Stimulated activated naive CD4-positive, alpha-beta T cell treated with Interleukin-2 at 50 U/mL for 16 hours (primary cell): ENCODE results near the gene GM2A.
"Not testable (repeated sequence)": the region's sequence is repeated elsewhere in the genome, so short reads cannot be mapped to it uniquely, and the experiment has no call there.

Experiments
- DNase-seq: peaks from one replicate; lab custom pipeline; 2025; lab: John Stamatoyannopoulos, UW

The GM2A gene

GRCh38 chr5:151286246-151286645 lies 33.3 kb downstream of the GM2A start:
- DNase-seq: no peak

GRCh38 chr5:151288180-151288579 lies 35.2 kb downstream of the GM2A start:
- DNase-seq: no peak

DNA sequence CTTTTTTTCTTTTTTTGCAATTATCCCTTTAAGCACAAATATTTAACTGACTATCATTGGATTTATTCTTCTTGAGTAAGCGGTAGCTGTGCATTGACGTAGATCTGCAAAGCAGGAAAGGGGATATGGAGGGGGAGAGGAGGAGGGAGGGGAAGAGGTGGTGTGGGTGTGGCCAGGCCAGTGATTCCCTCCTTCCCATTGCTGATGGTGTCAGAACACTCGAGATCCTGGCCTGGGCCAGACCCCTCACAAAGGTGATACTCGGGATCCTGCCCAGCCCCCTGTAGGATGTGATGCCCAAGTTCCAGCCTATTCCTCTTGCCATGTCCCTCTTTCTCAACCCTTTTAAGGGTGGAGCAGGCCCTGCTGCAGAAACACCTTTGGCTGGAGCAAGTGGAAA lies 40.6 kb downstream of the GM2A start:
- DNase-seq: no peak

GRCh38 chr5:151295138-151295537 lies 42.2 kb downstream of the GM2A start:
- DNase-seq: no peak

GRCh38 chr5:151295791-151296477 lies 42.9 kb downstream of the GM2A start:
- DNase-seq: no peak

DNA sequence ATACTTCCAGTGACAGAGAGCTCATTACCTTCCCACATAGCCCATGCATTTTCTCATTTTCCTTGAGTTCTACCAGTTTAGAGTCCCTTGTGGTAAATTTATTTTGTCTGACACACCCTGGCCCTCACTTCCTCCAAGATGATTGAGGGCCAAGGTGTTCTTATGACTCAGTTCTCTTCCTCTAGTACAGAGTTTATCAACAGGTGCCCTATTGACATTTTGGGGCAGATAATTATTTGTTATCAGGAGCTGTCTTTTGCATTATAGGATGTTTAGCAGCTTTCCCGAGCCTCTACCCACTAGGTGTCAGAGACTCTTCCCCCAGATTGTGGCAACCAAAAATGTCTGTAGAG lies 43.5 kb downstream of the GM2A start:
- DNase-seq: no peak

- DNase-seq: no peak
Measured at GRCh38 chr5:151296974-151297373, 44.0 kb downstream of the GM2A start.

DNA sequence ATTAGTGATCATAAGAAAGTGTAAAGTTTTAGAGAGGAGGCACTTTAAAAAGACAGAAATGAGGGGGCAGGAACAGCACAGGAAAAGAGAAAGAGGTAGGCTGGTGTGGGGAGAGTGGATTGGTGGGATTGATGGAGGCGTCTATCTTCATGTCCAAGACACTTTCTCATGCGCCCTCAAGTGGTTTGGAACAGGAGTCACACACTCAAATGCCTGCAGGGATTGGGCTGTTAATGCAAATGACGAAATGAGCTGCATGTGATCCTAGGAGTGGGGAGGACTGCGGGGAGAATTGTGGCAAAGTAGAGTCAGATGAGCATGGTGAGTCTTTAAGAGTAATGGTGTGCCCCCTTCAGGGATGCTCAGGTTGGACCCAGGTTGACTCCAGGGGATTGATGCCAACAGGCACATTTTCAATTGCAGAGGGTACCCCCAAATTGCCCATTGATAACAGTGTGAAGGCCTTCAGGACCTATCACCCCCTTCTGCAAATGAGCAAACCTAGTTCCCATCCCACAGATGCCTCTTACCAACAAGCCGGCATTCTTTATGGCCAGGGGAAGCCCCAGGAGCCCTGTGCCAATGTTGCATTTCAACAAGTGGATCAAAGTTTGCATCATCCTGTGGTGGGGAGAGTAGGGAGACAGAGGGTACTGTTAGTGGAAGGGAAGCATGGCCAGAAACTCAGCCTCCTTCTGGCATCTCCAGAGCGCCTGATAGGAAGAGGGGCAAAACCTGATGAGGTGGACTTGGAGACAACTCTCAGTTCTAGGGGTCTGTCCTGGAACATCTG lies 45.3 kb downstream of the GM2A start:
- no peak for DNase-seq

GRCh38 chr5:151303666-151304065 lies 50.7 kb downstream of the GM2A start, which contains the start of gene SLC36A3:
SLC36A3 (minus strand) TSS chr5:151303766; CDS start chr5:151303354, 412 bp downstream.
- DNase-seq: no peak

DNA sequence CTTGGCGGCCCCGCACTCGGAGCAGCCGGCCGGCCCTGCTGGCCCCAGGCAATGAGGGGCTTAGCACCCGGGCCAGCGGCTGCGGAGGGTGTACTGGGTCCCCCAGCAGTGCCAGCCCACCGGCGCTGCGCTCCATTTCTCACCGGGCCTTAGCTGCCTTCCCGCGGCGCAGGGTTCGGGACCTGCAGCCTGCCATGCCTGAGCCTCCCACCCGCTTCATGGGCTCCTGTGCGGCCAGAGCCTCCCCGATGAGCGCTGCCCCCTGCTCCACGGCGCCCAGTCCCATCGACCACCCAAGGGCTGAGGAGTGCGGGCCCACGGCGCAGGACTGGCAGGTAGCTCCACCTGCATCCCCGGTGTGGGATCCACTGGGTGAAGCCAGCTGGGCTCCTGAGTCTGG lies 56.3 kb downstream of the GM2A start:
- DNase-seq: not testable (repeated sequence)

DNA sequence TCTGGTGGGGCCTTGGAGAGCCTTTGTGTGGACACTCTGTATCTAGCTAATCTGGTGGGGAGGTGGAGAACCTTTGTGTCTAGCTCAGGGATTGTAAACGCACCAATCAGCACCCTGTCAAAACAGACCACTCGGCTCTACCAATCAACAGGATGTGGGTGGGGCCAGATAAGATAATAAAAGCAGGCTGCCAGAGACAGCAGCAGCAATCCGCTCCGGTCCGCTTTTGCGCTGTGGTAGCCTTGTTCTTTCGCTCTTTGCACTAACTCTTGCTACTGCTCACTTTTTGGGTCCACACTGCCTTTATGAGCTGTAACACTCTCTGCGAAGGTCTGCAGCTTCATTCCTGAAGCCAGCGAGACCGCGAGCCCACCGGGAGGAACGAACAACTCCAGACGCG lies 56.8 kb downstream of the GM2A start:
- not testable (repeated sequence) for DNase-seq

DNA sequence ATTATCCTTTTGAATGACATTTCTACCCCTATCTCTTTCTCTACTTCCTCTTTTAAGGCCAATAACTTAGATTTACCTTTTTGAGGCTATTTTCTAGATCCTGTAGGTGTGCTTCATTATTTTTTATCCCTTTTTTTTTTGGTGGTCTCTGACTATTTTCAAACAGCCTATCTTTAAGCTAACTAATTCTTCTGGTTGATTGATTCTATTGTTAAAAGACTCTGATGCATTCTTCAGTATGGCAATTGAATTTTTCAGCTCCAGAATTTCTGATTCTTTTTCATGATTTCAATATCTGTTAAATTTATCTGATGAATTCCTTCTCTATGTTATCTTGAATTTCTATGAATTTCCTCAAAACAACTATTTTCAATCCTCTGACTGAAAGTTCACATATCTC lies 57.9 kb downstream of the GM2A start:
- DNase-seq: no peak

DNA sequence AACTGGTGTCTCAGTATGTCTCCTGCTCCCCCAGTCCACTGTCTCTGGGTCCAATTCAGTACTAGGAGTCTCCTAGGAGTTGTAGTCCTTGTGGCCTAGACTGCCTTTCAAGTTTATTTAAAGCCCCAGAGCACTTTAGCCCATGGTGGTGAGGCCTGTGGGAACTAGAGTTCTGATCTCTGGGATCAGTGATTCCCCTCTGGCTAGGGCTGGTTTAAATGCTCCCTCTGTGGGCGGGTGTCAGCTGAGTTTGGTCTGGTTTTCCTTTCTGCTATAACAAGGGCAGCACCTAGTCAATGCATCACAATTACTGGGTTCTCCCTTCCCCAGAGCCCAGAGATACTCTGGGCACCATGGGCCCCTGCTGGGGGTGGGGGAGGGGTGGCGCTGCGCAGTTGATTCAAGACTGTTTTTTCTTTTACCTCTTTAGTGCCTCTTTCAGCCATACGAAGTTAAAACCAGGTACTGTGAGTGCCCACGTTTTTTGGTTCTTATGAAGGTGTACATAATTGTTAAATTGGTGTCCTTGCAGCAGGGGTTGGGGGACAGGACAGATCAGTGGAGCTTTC lies 59.9 kb downstream of the GM2A start:
- DNase-seq: no peak

- no peak for DNase-seq
Measured at GRCh38 chr5:151313357-151313756, 60.4 kb downstream of the GM2A start.

- DNase-seq: peak; percentile 47
Measured at GRCh38 chr5:151315998-151316597, 63.1 kb downstream of the GM2A start.

GRCh38 chr5:151317871-151318270 lies 64.9 kb downstream of the GM2A start:
- no peak for DNase-seq

DNA sequence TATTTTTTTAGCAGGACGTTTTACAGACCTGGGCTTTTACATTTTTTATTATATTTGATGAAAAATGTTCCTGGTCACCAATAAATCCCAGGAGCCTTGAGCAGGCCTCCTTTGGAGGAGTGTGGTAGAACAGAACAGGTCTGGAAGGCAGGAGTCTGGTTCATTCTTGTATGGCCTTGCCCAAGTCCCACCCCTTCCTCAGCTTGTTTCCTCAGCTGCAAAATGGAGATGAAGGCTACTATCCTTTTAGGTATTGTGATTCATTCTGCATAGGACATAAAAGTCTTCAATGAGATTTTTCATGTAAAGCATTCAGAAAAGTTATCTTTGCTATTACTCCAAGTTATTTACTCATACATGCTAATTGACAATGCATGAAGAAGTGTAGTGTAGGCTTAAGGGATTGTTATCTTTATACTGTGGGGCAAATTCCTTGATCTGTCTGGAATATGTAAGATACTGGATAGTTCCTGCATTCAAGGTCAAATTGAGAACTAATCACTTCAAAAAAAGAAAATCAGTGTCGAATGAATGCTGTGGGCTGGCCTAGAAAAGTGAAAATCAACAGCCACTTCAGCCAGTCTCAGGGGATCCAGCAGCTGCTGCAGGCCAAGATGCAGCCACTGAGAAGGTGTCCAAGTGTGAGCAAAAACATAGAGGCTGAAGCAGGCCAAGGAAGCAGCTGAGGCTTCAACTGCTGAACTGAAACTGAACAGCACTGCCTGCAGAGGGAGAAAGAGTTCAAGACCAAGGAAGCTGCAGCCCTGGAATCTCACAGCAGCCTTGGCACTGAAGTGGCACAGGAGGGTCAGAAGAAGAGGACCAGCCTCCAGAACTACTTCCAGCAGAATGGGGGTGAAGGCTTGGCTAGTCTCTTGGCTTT lies 66.1 kb downstream of the GM2A start:
- DNase-seq: no peak
